Fibroblast of upper back skin (primary cell): ENCODE results near the gene CPNE8.
A peak's percentile ranks its signal among the peaks of the same experiment; 100 is the strongest.
"Not testable (repeated sequence)": the region's sequence is repeated elsewhere in the genome, so short reads cannot be mapped to it uniquely, and the experiment has no call there.

Experiments
- DNase-seq: peaks from one replicate; pipeline ENCODE4 v3.0.0-alpha.2; 2013

The CPNE8 gene

DNA sequence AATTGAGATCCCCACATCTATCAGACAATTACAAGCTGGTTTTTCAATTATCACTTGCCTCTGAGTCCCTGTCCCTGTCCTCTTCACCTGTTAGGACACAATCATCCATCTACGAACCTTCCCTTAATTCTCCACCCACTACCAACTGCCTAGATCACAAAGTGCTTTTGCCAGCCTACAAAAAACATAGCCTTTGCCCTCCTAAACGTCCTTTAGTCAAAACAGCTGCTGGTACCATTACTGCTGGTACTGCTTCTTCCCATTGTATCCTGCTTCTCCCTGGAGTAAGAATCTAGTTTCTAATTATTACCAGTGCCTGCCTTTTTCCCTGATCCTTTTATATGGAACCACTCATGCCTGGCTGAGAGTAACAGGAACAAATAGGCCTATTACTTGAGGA lies 82.1 kb downstream of the CPNE8 start:
- no peak for DNase-seq

DNA sequence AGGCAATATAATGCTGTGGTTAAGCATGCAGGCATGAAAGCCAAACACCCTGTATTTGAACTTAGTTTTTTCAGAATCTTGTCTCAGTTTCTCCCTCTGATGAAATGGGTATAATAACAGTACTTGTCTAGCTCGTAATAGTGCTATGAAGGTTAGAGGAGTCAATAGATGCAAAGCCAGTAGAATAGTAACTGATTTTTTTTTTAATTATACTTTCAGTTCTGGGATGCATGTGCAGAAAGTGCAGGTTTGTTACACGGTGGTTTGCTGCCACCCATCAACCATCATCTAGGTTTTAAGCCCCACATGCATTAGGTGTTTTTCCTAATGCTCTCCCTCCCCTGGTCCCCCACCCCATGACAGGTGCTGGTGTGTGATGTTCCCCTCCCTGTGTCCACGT lies 87.4 kb downstream of the CPNE8 start:
- no peak for DNase-seq

DNA sequence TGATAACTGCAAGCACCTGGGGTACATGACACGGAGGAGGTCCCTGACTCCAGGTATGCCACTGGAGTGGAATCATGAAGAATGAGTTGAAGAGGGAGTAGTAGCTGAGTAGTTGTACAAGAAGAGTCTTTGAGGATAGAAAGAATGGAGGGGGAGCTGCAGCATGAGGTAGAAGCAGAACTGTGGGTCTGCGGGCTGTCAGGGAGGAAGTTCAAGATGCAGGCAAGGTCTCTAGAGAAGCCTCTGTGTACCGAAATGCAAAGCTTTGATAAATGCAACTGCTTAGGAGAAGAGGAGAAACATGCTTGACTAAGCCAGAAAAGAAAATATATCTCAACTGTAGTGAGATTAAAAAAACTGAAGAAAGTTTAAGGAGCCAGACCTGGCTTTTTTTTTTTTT lies 91.5 kb downstream of the CPNE8 start:
- no peak for DNase-seq

DNA sequence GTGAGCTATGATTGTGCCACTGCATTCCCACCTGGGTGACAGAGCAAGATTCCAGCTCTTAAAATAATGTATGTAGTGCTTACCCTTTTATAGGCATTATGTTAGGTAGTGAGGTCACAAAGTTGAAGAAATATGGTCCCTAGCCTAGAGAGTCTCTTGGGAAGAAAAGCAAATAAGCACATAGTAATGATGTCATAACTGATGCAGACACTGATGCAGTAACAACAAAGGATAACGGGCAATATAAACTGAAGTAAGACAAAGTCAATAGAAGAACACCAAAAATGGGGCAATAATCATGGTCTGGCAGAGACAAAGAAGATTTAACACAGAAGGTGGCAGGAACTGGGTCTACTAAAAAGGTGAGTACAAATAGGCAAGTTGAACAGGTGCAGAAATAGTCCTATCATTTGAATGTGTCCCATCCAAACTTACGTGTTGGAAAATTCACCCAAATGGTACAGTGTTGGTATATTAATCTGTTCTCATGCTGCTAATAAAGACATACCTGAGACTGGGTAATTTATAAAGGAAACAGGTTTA lies 93.5 kb downstream of the CPNE8 start:
- no peak for DNase-seq

DNA sequence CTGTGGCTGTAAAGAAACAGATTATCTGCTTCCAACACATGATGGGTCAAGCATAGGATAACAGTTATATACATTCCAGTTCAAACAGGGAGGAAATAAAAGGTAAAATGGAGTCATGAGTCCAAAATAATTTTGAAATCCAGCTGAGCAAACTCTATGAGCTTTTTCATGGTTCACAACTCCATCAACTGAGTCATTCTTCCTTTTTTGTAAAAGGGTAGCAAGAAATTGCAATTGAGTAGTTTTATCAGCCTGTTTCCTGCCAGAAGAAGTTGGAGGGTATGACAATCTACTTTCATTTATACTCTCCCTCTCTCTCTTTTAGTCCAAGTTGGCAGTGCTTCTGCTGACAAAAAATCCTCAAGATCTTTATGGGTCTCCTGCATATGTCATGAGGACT lies 95.6 kb downstream of the CPNE8 start:
- no peak for DNase-seq

DNA sequence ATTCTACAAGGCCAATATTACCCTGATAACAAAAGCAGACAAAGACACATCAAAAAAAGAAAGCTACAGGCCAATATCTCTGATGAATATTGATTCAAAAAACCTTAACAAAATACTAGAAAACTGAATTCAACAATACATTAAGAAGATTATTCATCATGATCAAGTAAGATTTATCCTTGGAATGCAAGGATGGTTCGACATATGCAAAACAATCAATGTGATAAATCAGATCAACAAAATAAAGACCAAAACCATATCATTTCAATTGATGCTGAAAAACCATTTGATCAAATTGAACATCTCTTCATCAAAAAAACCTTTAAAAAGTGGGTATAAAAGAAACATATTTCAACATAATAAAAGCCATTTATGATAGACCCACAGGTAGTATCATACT lies 117.3 kb downstream of the CPNE8 start:
- DNase-seq: no peak

DNA sequence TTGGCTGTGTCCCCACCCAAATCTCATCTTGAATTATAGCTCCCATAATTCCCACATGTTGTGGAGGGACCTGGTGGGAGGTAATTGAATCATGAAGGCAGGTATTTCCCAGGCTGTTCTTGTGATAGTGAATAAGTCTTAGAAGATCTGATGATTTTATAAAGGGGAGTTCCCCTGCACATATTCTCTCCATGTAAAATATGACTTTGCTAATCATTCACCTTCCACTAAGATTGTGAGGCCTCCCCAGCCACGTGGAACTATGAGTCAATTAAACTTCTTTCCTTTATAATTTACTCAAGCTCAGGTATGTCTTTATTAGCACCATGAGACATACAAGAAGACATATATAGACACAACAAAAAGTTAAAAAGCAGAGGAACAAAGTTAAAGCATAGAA lies 120.0 kb downstream of the CPNE8 start:
- DNase-seq: no peak

DNA sequence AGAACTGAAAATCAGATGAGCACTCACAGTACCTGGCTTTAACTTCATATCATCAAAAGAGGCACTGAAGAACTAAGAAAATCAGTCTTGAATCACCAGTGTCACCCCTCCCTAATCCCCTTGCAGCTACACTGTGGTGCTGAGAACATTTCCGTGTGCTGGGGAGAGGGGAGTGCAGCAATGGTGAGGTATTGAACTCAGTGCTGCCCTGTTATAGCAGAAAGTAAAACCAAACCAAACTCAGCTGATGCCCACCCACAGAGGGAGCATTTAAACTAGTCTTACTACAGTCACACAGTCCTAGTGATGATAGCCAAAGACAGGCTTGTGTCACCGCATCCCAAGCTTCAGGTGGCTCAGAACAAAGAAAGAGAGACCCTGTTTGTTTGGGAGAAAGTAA lies 122.1 kb downstream of the CPNE8 start:
- no peak for DNase-seq

DNA sequence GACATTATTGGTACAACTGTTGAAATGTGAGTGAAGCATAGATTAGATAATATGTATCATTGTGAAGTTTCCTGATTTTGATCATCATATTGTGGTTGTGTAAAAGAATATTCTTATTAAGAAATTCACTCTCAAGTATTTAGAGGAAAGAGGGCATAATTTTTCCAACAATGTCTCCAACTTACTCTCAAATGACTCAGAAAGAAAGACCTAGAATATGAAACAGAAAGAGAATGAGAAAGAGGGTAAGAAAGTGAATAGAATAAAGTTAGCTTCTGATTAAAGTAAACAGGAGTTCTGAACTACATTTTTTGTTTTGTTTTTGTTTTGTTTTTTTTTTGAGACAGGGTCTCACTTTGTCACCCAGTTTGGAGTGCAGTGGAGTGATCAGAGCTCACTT lies 123.0 kb downstream of the CPNE8 start:
- no peak for DNase-seq

DNA sequence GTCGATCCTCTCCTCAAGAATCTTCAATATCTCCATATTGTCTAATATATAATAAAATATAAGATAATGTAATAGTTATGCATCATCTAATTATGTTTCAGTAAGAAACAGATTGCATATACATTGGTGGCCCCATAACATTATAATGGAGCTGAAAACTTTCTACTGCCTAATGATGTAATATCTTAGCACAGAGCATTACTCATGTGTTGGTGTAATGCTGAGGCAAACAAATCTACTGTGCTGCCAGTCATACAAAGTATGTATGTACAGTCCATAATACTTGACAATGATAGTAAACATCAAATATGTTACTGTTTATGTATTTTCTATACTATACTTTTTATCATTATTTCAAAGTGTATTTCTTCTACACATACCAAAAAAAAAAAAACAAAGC lies 128.7 kb downstream of the CPNE8 start:
- no peak for DNase-seq

DNA sequence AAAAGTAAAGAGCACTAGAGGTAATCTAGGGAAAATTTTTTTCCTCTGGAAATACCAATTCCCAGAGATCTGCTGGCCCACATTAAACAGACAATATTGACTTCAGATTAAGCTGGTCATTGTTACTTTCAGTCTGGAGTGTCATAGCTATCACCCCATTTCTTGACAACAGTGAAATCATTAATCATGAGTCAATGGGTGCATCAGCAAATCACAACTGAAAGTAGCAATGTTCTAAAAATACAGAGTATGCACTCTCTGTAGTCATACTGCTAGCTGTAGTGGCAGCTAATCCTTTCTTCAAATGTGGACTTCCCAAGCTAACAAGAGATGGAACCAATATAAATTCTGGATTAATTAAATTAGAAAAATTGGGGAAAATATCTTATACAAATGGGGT lies 129.9 kb downstream of the CPNE8 start:
- DNase-seq: no peak

DNA sequence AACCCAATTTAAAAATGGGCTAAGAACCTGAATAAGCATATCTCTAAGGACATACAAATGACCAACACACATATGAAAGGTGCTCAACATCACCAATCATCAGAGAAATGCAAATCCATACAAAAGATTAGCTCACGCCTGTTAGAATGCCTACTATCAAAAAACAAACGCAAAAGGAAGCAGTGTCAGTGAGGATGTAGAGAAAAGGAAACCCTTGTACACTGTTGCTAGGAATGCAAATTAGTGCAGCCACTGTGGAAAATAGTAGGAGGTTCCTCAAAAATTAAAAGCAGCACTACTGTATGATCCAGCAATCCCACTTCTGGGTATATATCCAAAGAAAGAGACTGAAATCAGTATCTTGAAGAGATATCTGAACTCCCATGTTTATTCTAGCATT lies 133.0 kb downstream of the CPNE8 start:
- no peak for DNase-seq

DNA sequence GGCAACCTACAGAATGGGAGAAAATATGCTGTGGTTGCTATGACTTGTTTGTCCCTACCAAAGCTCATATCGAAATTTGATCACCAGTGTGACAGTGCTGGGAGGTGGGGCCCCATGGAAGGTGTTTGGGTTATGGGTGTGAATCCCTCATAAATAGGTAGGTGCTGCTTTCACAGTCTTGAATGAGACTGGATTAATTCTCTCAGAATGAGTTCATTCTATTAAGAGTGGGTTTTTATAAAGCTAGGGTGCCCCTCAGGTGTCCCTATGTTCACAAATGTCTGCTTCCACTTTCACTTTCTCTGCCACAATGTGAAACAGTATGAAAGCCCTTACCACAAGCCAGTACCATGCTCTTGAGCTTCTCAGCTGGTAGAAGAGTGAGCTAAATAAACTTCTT lies 133.5 kb downstream of the CPNE8 start:
- DNase-seq: no peak

DNA sequence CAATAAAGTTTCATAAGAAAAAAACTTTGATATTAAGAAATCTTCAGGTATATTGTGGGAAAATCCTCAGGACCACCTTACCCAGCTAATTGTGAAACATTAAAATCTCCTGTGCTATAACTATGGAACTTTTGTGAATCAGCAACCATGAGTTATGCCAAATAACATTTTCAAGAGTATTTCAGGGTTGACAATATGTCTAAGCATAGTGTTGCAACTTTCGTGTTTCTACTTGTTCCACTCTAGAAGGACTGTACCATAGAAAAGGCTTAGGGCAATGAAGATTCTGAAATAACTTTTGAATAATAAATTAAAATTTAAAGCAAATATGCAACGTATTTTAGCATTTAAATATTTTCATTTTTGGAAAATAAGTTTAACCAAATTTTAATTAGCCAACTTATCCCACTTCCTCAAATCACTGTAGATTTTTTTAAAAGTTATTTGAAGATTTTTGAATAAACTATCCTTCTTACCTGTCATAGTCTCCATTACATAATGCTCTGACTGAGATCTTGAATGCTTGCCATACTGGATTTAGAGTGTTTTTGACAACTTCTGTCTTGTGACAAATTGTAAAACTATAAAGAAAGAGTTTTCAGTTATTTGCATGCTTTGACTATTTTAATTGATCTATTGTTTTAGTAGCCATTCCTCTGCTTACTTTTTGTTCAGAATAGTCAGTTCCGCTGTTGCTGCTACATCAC lies 143.6 kb downstream of the CPNE8 start:
- DNase-seq: no peak

DNA sequence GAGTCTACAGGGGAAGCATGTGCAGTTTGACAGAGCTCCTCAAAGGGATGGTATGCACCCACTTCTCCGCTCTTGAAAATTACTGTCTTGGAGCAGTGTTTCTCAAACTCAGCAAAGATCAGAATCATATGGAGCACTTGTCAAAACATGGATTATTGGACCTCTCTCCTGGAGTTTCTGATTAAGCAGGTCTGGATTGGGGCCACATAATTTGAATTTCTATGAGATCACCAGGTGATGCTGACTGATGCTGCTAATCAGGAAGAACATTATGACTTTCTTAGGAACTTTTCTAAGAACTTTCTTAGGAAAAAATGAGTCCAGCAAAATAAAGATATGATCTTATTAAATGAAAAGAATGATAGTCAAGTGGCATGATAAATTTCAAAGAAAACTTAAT lies 144.3 kb downstream of the CPNE8 start:
- DNase-seq: no peak

DNA sequence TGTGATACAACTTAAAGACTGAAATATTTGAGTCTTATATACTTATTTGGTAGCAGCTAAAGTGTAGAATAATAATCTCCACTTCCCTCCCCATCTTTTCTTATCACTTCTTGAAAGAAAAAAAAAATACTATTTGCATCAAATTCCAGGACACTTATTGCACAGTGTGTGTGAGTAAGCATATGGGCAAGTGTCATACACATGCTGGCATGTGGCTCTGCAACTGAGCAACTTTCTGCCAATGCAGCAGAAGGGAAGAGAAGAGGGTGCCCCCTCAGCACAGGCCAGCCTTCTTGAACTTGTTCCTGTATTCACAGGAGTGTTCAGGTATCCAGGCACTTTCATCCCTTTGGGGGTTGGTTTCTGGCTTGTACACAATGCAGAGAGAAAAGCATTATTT lies 145.8 kb downstream of the CPNE8 start:
- no peak for DNase-seq

DNA sequence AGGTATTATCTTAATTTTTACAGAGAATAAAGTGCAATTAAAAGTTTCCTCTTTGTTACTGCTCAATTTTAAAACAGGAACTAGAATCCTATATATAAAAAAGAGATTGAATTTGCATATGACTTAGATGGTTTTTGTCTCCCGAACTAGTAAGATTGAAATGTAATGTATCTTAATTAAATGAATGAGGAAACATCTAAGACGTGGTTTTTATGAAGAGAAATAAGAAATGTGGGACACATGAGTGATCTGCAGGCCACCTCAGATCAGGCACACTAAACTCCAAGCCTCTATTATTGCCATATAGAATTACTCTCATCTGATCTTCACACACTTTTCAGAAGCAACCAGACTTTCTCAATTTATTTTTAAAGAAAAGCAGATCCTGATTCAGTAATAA lies 158.6 kb downstream of the CPNE8 start:
- no peak for DNase-seq

DNA sequence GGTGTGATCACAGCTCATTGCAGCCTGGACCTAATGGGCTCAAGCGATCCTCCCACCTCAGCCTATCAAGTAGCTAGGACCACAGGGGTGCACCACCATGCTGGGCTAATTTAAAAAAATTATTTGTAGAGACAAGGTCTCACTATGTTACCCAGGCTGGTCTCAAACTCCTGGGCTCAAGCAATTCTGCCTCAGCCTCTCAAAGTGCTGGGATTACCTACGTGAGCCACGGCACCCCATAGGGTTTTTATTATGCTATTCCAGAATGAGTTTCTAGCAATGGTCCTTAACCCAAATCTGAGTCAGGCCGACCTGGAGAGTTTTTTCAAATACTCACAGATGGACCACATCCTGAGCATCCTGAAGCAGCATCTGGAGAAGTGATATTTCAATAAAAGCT lies 159.8 kb downstream of the CPNE8 start:
- DNase-seq: no peak

DNA sequence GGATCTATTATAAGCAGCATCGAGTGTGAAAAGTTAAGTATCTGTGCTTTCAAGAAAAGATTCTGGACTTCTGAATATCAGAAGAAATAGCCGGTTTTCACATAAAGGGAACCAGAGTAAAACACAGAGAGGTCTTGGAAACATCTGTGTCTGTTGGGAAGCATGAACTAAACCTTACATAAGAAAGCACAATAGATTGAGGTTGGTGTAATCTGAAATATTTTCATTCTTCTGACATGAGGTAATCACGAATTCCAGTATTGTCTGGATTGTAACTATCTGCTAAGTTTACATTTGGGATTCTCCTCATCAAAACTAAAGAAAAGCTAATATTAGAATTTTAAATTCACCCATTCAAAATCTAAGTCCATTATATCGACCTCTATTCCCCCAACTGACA lies 161.3 kb downstream of the CPNE8 start:
- DNase-seq: peak; percentile 46

DNA sequence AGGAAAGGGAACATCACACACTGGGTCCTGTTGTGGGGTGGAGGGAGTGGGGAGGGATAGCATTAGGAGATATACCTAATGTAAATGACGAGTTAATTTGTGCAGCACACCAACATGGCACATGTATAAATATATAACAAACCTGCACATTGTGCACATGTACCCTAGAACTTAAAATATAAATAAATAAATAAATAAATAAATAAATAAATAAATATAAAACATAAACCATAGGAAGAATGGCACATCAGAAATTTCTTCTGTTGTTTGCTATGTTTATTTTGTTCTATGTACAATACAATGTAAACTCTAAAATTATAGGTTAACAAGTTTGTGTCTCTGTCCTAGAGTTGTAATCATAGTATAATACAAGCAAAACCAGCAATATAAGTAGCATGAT lies 162.9 kb downstream of the CPNE8 start:
- not testable (repeated sequence) for DNase-seq

DNA sequence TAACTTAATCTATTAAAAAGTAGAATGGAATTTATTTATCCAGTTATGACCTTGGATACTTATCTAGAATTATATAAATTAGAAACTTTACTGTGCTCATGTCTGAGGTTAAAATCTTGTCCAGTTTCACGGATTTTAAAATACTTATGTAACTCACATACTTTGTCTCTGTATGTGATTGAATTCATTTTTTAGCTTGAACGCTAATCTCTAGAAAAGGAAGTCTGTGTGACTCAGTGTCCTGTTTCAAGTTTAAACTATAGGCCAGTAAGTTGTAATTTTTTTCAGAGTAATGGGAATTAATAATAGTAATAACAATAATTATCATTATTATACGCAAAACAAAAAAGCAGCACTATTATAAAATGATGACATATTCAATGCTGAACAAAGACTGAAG lies 168.6 kb downstream of the CPNE8 start:
- no peak for DNase-seq

DNA sequence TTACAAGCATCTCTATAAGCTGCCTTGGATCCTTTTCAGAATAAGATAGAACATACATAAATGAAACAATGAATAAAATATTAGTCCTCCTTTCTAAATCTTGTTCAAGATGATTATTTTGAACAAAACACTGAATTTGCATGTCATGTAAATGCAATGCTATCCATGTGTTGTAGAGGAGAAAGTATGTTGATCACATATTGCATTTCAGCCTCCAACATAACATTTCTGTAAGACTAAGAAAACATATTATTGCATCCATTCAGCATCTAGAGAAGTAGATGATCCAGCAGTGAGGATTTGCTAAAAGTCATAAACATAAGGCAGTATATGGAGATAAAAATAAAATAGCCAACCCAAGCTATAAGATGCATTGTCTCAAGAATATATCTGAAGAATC lies 172.6 kb downstream of the CPNE8 start:
- no peak for DNase-seq

DNA sequence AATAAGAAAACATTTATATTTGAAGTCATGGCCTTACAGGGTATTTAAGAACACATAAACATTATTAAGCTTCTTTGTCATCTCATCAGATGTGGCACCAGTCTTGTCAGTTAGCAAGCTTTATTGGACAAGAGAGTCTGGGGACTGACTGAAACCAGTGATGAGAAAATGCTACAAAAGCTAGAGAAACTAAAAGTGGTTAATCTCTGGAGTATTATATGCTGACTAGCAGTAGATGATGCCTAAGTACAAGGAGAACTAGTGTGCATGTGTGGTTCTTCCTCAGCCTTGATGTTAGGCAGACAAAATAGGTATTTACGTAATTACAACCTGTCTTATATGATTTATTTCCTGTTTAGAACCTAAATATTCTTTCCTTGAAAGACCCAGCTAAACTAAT lies 176.5 kb downstream of the CPNE8 start:
- DNase-seq: no peak

DNA sequence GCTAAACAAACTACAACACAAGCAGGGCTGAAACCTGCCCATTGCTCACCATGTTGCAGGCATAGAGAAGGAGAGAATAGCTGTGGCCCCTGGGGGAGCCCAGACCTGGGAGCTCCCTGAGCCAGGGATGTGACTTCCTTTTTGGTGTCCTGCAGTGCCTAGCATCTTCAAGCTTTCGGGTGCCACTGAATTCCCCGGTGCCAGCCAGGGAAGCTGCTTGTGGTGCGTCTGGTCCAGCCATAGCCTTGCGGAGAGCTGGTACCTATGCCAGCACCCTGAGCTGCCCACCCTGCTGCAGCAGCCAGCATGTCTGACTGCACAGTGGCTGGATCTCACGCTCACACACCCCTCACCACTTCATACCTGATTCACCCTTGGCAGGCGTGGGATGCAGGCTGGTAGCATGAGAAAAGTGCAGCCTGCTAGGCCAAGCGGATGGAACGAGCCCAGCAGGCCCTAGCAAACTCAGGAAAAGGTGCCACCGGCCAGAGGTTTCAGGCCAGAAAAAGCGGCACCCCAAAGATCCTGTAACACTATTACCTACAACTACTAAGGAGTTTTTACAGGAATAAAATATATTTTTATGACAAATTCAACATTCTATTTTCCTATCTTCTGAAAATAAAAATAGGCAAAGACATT lies 183.7 kb downstream of the CPNE8 start:
- no peak for DNase-seq

DNA sequence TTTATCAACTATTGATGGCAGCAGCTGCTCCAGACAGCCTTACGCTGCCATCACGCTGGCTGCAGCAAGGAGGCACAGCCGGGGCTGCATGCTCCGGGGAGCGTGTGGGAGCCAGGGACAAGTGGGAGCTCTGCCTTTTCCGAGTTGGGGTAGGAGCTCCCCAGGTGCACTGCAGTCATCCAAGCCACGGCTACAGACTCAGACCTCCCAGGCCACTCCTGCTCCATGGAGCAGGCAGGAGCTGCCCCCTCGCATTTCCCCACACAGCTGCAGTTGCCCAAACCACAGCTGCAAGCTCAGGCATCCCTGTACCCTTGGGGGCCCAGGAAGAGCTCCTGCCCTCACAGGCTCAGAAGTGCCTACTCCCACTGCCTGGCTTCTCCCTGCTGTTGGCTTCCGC lies 184.7 kb downstream of the CPNE8 start:
- no peak for DNase-seq
